HG03439 (cell line): ENCODE measurements around the gene PLAC1.
A peak's percentile ranks its signal among the peaks of the same experiment; 100 is the strongest.

Experiments
- ATAC-seq: cut with Tn5 transposase; IDR thresholded peaks from one replicate; pipeline ENCODE4 v1.9.1; 2021; ENCODE audit warnings: mild to moderate bottlenecking, moderate library complexity; ENCODE audit not compliant: unreplicated experiment

PLAC1 gene

GRCh38 chrX:134591502-134591901 lies 66.8 kb downstream of the PLAC1 start:
- no peak for ATAC-seq

GRCh38 chrX:134588806-134589205 lies 69.5 kb downstream of the PLAC1 start:
- ATAC-seq = no peak

- no peak for ATAC-seq
Measured at GRCh38 chrX:134580907-134581306, 77.4 kb downstream of the PLAC1 start.

GRCh38 chrX:134573683-134574035 lies 84.6 kb downstream of the PLAC1 start:
- ATAC-seq = no peak

- ATAC-seq = no peak
Measured at GRCh38 chrX:134572816-134573682, 85.2 kb downstream of the PLAC1 start.

GRCh38 chrX:134571796-134572195 lies 86.5 kb downstream of the PLAC1 start:
- no peak for ATAC-seq

- ATAC-seq = no peak
Measured at GRCh38 chrX:134570899-134571298, 87.4 kb downstream of the PLAC1 start.

- ATAC-seq = no peak
Measured at GRCh38 chrX:134570509-134570846, 87.8 kb downstream of the PLAC1 start.

GRCh38 chrX:134569306-134569705 lies 89.0 kb downstream of the PLAC1 start:
- no peak for ATAC-seq

GRCh38 chrX:134568285-134569016 lies 89.8 kb downstream of the PLAC1 start:
- ATAC-seq = no peak

- ATAC-seq = no peak
Measured at GRCh38 chrX:134566506-134566905, 91.8 kb downstream of the PLAC1 start.

- no peak for ATAC-seq
Measured at GRCh38 chrX:134562002-134562401, 96.3 kb downstream of the PLAC1 start.

GRCh38 chrX:134558133-134558532 lies 100.1 kb downstream of the PLAC1 start:
- no peak for ATAC-seq

- ATAC-seq = no peak
Measured at GRCh38 chrX:134554291-134554690, 104.0 kb downstream of the PLAC1 start.

GRCh38 chrX:134552351-134552750 lies 105.9 kb downstream of the PLAC1 start:
- no peak for ATAC-seq

- no peak for ATAC-seq
Measured at GRCh38 chrX:134551376-134552048, 106.8 kb downstream of the PLAC1 start.

GRCh38 chrX:134548257-134549201 lies 109.7 kb downstream of the PLAC1 start:
- ATAC-seq = peak; percentile 45

- ATAC-seq = no peak
Measured at GRCh38 chrX:134547047-134547679, 111.1 kb downstream of the PLAC1 start.

- no peak for ATAC-seq
Measured at GRCh38 chrX:134546187-134546586, 112.1 kb downstream of the PLAC1 start.

GRCh38 chrX:134545510-134545909 lies 112.8 kb downstream of the PLAC1 start:
- no peak for ATAC-seq
